K562 (cell line): ENCODE measurements around the gene KCNC3. TPM values are rescaled to one million over a fixed set of nuclear protein-coding genes. Genes with fewer than 3 reads are reported as not detected.

Source experiments
- CHD2 ChIP-seq: IDR thresholded peaks from 2 replicates; pipeline ENCODE4 v1.6.1; 2011; ENCODE audit warnings: low read depth, low read length
- ELF2 ChIP-seq: fragments of 250-450 bp; sonication (Bioruptor Pico); IDR thresholded peaks from 2 replicates; pipeline ENCODE4 v1.5.0; 2021; ENCODE audit warnings: mild to moderate bottlenecking
- EP400 ChIP-seq: fragments of 450-650 bp; IDR thresholded peaks from 2 replicates; pipeline ENCODE4 v1.6.1; 2017; ENCODE audit warnings: antibody characterized with exemption, mild to moderate bottlenecking, moderate library complexity
- GTF2A2 ChIP-seq: IDR thresholded peaks from 2 replicates; pipeline ENCODE4 v1.6.1; 2016; ENCODE audit warnings: mild to moderate bottlenecking, missing genetic modification characterization, missing compliant biosample characterization
- GTF2B ChIP-seq: IDR thresholded peaks from 2 replicates; pipeline ENCODE4 v1.6.1; 2011; ENCODE audit not compliant: insufficient read length; ENCODE audit errors: extremely low read depth
- HDAC3 ChIP-seq: fragments of 450-650 bp; IDR thresholded peaks from 2 replicates; pipeline ENCODE4 v1.6.1; 2018; ENCODE audit warnings: borderline replicate concordance, mild to moderate bottlenecking, moderate library complexity; ENCODE audit not compliant: partially characterized antibody
- HINFP ChIP-seq: fragments of 450-650 bp; conservative IDR thresholded peaks from 2 replicates; pipeline ENCODE4 v1.6.1; 2016; ENCODE audit warnings: missing genetic modification characterization, low read depth, mild to moderate bottlenecking, control low read depth, missing compliant biosample characterization
- MAZ ChIP-seq, 2 experiments: fragments of 450-650 bp in 1 of 2; sonication (generic) in 1 of 2; formaldehyde crosslinking; IDR thresholded peaks in 1 of 2; conservative IDR thresholded peaks in 1 of 2; 2 replicates each; pipeline versions ENCODE4 v1.4.0 to v1.5.0; 2020; ENCODE audit warnings: mild to moderate bottlenecking in 1 of 2, missing genetic modification reagents in 1 of 2
- PML ChIP-seq: IDR thresholded peaks from 2 replicates; pipeline ENCODE4 v1.6.1; 2012; ENCODE audit warnings: low read length, inconsistent platforms
- RB1 ChIP-seq: fragments of 450-650 bp; IDR thresholded peaks from 2 replicates; pipeline ENCODE4 v1.6.1; 2017; ENCODE audit warnings: low read depth, mild to moderate bottlenecking
- RFX1 ChIP-seq: fragments of 450-650 bp; IDR thresholded peaks from 2 replicates; pipeline ENCODE4 v1.6.1; 2016; ENCODE audit warnings: mild to moderate bottlenecking, moderate library complexity
- SRSF1 ChIP-seq: fragments of 200-400 bp; formaldehyde crosslinking; IDR thresholded peaks from 2 replicates; pipeline ENCODE4 v1.6.1; 2017; ENCODE audit warnings: mild to moderate bottlenecking, low read depth, low read length, moderate library complexity
- TEAD1 ChIP-seq, 2 experiments: fragments of 450-650 bp in 1 of 2; sonication (generic) in 1 of 2; formaldehyde crosslinking; IDR thresholded peaks; 2 replicates each; pipeline versions ENCODE4 v1.4.0 to v1.8.0; 2020 to 2022; ENCODE audit warnings: mild to moderate bottlenecking in 2 of 2, missing genetic modification reagents in 1 of 2
- YY1 ChIP-seq, 3 experiments: IDR thresholded peaks; 2 replicates each; pipeline ENCODE4 v1.6.1; 2011; ENCODE audit warnings: low read length in 2 of 3, mild to moderate bottlenecking in 2 of 3, moderate library complexity in 2 of 3, borderline replicate concordance in 1 of 3, control low read depth in 1 of 3, low read depth in 1 of 3; ENCODE audit not compliant: insufficient read depth in 3 of 3, insufficient replicate concordance in 2 of 3, control insufficient read depth in 1 of 3, insufficient read length in 1 of 3; ENCODE audit errors: extremely low read depth in 1 of 3
- ZMIZ1 ChIP-seq, 2 experiments: fragments of 150-350 bp in 1 of 2; IDR thresholded peaks; 2 replicates each; pipeline ENCODE4 v1.6.1; 2012 to 2016; ENCODE audit warnings: low read depth in 2 of 2, low read length in 2 of 2, mild to moderate bottlenecking in 1 of 2, moderate library complexity in 1 of 2
- ZNF184 ChIP-seq: sonication (generic); formaldehyde crosslinking; IDR thresholded peaks from 2 replicates; pipeline ENCODE4 v1.5.0; 2020; ENCODE audit warnings: missing genetic modification reagents
- ZNF277 ChIP-seq: fragments of 250-450 bp; sonication (Bioruptor Pico); IDR thresholded peaks from 2 replicates; pipeline ENCODE4 v1.8.0; 2022; ENCODE audit warnings: inconsistent platforms, mild to moderate bottlenecking, moderate library complexity, borderline replicate concordance
- polyA plus RNA-seq, 8 experiments: library from polyadenylated mRNA; depleted of rRNA in 4 of 8; stranded (reverse) in 5 of 8; unstranded in 3 of 8; fragments of >200 nt; fragmentation: Nextera tagmentation in 2 of 8; fragmentation: Illumina TruSeq in 1 of 8; extraction: Ambion mirVana in 2 of 8; extraction: Trizol in 1 of 8; gene quantifications; 2 replicates each; pipeline versions ENCODE4 v1.2.1 to v1.2.3, GENCODE V29; 2011 to 2014; ENCODE audit warnings: inconsistent platforms in 1 of 8, missing spikeins in 1 of 8
- total RNA-seq, 7 experiments: library from RNA; depleted of rRNA in 6 of 7; stranded (reverse); fragments of >200 nt in 6 of 7; fragmentation: Illumina TruSeq in 2 of 7; extraction: Trizol in 2 of 7; gene quantifications; 2 replicates each; pipeline versions ENCODE4 v1.2.1 to v1.2.3, GENCODE V29; 2011 to 2021; ENCODE audit warnings: low replicate concordance in 1 of 7

KCNC3 gene
- total and polyA plus RNA-seq, 9 of the 15 experiments (the other 6 are each of a cell fraction or from before 2014, with no cell fraction given), result 0.03 to 26.2 (median 2.0) TPM

GRCh38 chr19:50329146-50329925 is at the start of gene KCNC3 (continued):
- TF ChIP-seq HDAC3, result no peak
- no peak for TF ChIP-seq ZNF184 (CRISPR knock-in tag)
- TF ChIP-seq PML, result peak; percentile 90
- TF ChIP-seq CHD2, result no peak
- peak; percentile 89 for TF ChIP-seq RB1
- peak in 1 of 2 experiments; percentile 98; a peak in 3 of 4 replicates for TF ChIP-seq MAZ (CRISPR knock-in tag; conservative IDR thresholded peaks at IDR 0.05 in 1 of 2, IDR thresholded peaks at IDR 0.05 in 1 of 2)
- TF ChIP-seq ELF2 (CRISPR knock-in tag), result no peak
- no peak for TF ChIP-seq SRSF1
- TF ChIP-seq RFX1, result no peak; the same call in 1 of the 2 replicates
- TF ChIP-seq ZMIZ1 (IDR thresholded peaks at IDR 0.05; ENCODE audit: low read depth in 2 of 2, low read length in 2 of 2), result peak in 1 of 2 experiments; percentile 72; a peak in 1 of 4 replicates
- peak in 1 of 2 experiments; percentile 60; a peak in 1 of 4 replicates for TF ChIP-seq TEAD1 (CRISPR knock-in tag; IDR thresholded peaks at IDR 0.05)
- TF ChIP-seq EP400, result no peak
- no peak for TF ChIP-seq ZNF277 (CRISPR knock-in tag)
- no peak for TF ChIP-seq GTF2A2 (tag)
- TF ChIP-seq YY1 (IDR thresholded peaks at IDR 0.05; ENCODE audit: borderline replicate concordance in 1 of 3, control insufficient read depth in 1 of 3, extremely low read depth in 1 of 3, insufficient read depth in 3 of 3, insufficient read length in 1 of 3, insufficient replicate concordance in 2 of 3, low read depth in 1 of 3, low read length in 2 of 3), result peak in 1 of 3 experiments; percentile 20
- TF ChIP-seq HINFP (tag), result no peak
- TF ChIP-seq GTF2B, result no peak
